ENCODE results near the gene KLHL35. TPM values are rescaled to one million over a fixed set of nuclear protein-coding genes. Genes with fewer than 3 reads are reported as not detected.
A peak's percentile ranks its signal among the peaks of the same experiment; 100 is the strongest.

KLHL35 gene
- total and polyA plus RNA-seq, 2 experiments from 2014 or later: 0.10 to 0.28 TPM

DNA sequence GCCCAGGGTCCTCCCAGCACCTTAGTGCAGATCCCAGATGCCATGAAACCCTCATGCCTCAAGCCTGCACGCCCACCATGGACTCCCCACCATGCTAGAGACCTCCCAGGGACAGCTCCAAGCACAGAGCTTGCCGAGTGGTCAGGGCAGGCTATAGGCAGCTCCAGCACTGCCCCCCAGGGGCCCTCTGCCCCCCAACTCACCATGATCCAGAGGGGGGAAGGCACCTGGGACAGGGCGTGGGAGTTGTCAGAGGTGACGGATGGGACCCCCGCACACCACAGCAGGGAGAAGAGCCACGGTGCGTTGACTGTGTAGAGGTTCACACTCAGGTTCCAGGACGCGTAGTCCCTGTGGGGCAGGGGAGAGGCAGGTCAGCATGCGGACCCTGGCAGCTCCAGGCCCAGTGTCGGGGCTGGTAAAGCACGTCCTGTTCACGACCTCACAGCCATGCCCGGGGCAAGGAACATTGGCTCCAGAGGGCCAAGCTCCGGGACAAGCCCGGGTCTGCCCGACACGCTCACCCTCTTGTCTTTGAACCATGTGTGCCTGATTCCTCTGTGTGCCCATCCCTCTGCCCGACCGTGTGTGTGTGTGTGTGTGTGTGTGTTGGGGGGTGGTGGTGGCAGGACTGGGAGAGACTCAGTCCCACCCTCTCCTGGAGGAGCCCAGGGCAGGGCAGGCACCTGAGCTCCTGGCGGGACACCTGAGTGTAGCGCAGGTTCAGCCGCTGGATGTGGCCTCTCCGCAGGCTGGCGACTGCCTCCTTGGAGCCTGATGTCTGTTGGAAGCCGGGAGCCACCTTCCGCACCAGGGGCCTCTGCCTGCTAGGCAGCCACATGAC, 8.2 kb upstream of the KLHL35 start (continued):
- TF ChIP-seq JUNB (IDR thresholded peaks at IDR 0.05; ENCODE audit: unreplicated experiment) (no peak), NANOG (IDR thresholded peaks at IDR 0.05; ENCODE audit: borderline replicate concordance) (no peak), ZNF114 (CRISPR knock-in tag; IDR thresholded peaks at IDR 0.05) (no peak), STAT1 (IDR thresholded peaks at IDR 0.05; ENCODE audit: unreplicated experiment) (no peak), EZH2phosphoT487 (IDR thresholded peaks at IDR 0.05; ENCODE audit: unreplicated experiment) (no peak), EZH2 (IDR thresholded peaks at IDR 0.05; ENCODE audit: low read depth, unreplicated experiment) (no peak), REST (IDR thresholded peaks at IDR 0.05; ENCODE audit: unreplicated experiment) (no peak)

DNA sequence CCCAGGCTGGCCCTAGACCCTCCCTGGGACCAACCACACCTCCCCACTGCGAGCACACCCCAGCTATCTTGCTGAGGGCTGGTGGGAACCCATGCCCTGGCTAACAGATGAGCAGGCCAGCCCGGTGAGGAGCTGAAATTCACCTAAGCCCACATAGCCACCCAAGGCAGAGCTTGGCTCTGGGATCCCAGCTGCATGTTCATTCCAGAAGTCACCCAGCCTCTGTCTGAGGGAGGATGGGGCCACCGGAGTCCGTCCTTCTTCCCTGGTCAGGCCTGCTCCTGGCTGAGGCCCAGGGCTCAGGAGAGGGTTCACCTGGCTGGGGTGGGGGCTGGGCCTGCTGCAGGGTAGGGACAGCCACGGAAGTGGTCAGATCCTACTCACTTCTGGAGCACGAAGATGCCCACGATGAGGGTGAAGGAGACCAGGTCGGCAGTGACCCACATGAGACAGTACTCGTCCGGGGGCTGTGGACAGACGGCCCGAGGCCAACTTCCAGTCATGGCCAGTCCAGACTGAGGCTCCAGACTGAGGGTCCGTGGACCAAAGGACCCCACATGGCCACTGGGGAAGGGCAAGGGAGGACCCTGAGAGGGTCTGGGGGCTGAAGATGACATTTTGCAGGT, 6.6 kb upstream of the KLHL35 start:
- Mint-ChIP-seq H3K27ac (no peak overlapping the region), H3K4me3 (no peak overlapping the region), H3K36me3 (ENCODE audit: low read depth) (no peaks in the 10 kb centered on the region), H3K9me3 (no peaks in the 10 kb centered on the region; the same call in 2 of the 3 replicates), H3K27me3 (ENCODE audit: insufficient read depth, low read depth, poor library complexity) (peaks cover 4% of the 10 kb centered on the region), H3K4me1 (peaks cover 25% of the 10 kb centered on the region)
- Histone ChIP-seq H3K4me3 (no peak overlapping the region), H3K27ac (ENCODE audit: low read depth) (no peak overlapping the region), H3K4me2 (no peak overlapping the region), H2AFZ (peak overlapping the region; percentile 14; the same call in 1 of the 2 replicates), H3K9me2 (ENCODE audit: insufficient read depth) (no peaks in the 10 kb centered on the region), H4K20me1 (replicated peaks; ENCODE audit: insufficient read depth) (no peaks in the 10 kb centered on the region), H3K27me3 (ENCODE audit: insufficient read depth) (no peaks in the 10 kb centered on the region), H3F3A (replicated peaks; ENCODE audit: low read depth) (no peaks in the 10 kb centered on the region), H3K4me1 (ENCODE audit: insufficient read depth) (0 out of 2 replicates have a peak, but pooled peaks cover 3% of the 10 kb centered on the region), H3K79me2 (replicated peaks; ENCODE audit: insufficient read depth) (no peaks in the 10 kb centered on the region), H3K36me3 (ENCODE audit: insufficient read depth) (no peaks in the 10 kb centered on the region)
- DNase-seq (ENCODE audit: low spot score) (no peak), ATAC-seq (no peak)
- TF ChIP-seq CREB1 (CRISPR knock-in tag; IDR thresholded peaks at IDR 0.05; ENCODE audit: low read depth): no peak
- TF ChIP-seq ZNF114 (CRISPR knock-in tag; IDR thresholded peaks at IDR 0.05): no peak
- TF ChIP-seq ZNF331 (CRISPR knock-in tag; IDR thresholded peaks at IDR 0.05; ENCODE audit: low read depth): no peak
- no peak for TF ChIP-seq EZH2 (IDR thresholded peaks at IDR 0.05; ENCODE audit: low read depth, unreplicated experiment)
- TF ChIP-seq EZH2phosphoT487 (IDR thresholded peaks at IDR 0.05; ENCODE audit: unreplicated experiment): no peak
- no peak for TF ChIP-seq POLR2AphosphoS5 (IDR thresholded peaks at IDR 0.05; ENCODE audit: low read depth)
- no peak for TF ChIP-seq REST (IDR thresholded peaks at IDR 0.05; ENCODE audit: unreplicated experiment)
- no peak for TF ChIP-seq CTCF (conservative IDR thresholded peaks at IDR 0.05; ENCODE audit: low read depth in 2 of 2)

Measured in GM23338 (cell line).